Thoracic aorta (tissue), 2 donors: ENCODE results near the gene TREH. TPM values are rescaled to one million over a fixed set of nuclear protein-coding genes. Genes with fewer than 3 reads are reported as not detected.

Source experiments
- ATAC-seq: fragments of 150-250 bp; one replicate; pipeline ENCODE4 v1.8.0; 2017; ENCODE audit warnings: low read depth; ENCODE audit not compliant: insufficient number of reproducible peaks, low FRiP score
- DNase-seq: peaks from one replicate; pipeline ENCODE4 v3.0.0-alpha.2; 2020; ENCODE audit warnings: low spot score
- H3K27ac ChIP-seq, 2 donors: fragments of 200-600 bp; sonication (generic); 1 replicate in 1 of 2; 2 replicates in 1 of 2; pipeline ENCODE4 v1.5.1; 2016; ENCODE audit warnings: mild to moderate bottlenecking in 2 of 2, moderate library complexity in 2 of 2
- H3K27me3 ChIP-seq: fragments of 200-600 bp; sonication (generic); replicated peaks from 2 replicates; pipeline ENCODE4 v1.6.0; 2016; ENCODE audit warnings: mild to moderate bottlenecking; ENCODE audit not compliant: insufficient read depth
- H3K36me3 ChIP-seq: fragments of 200-600 bp; sonication (generic); one replicate; pipeline ENCODE4 v1.5.1; 2016
- H3K4me1 ChIP-seq, 2 donors: fragments of 200-600 bp; sonication (generic); 1 replicate in 1 of 2; 2 replicates in 1 of 2; pipeline versions ENCODE4 v1.5.1 to v1.6.0; 2016; ENCODE audit warnings: low read depth in 2 of 2, mild to moderate bottlenecking in 1 of 2; ENCODE audit not compliant: control insufficient read depth in 1 of 2
- H3K4me3 ChIP-seq: fragments of 200-600 bp; sonication (generic); 2 replicates; pipeline ENCODE4 v1.5.1; 2016; ENCODE audit warnings: mild to moderate bottlenecking
- H3K9me3 ChIP-seq: fragments of 200-600 bp; sonication (generic); 2 replicates; pipeline ENCODE4 v1.5.1; 2016
- total RNA-seq, 2 donors: library from RNA; depleted of rRNA; stranded (reverse); fragments of >200 nt; gene quantifications; one replicate each; pipeline versions ENCODE4 v1.1.0 to v1.2.3, GENCODE V29; 2016
- TF ChIP-seq, protein P1 (sequence below): fragments of 200-600 bp; sonication (generic); IDR thresholded peaks from one replicate; pipeline ENCODE4 v1.5.1; 2019; ENCODE audit warnings: antibody characterized with exemption

TREH gene
- total RNA-seq, 2 donors from 2014 or later = not detected

DNA sequence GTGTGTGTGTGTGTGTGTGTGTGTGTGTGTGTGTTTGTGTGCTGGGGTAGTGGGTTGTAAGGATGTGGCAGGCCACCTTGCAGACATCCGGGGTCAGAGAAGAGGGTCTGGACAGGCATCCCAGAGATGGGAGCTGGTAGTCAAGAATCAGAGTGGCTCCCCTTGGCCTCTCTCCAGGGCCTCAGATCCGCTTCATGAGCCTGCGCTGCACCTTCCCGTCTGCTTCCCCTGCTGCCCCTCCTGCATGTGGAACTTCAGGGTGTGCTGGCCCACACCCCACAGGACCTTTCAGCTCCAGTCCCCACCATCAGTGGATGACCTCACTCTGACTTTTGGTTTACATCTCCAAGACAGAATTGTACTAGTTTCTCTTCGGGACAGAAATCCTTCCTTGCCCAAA, 31.2 kb downstream of the TREH start:
- TF ChIP-seq, protein P1, sequence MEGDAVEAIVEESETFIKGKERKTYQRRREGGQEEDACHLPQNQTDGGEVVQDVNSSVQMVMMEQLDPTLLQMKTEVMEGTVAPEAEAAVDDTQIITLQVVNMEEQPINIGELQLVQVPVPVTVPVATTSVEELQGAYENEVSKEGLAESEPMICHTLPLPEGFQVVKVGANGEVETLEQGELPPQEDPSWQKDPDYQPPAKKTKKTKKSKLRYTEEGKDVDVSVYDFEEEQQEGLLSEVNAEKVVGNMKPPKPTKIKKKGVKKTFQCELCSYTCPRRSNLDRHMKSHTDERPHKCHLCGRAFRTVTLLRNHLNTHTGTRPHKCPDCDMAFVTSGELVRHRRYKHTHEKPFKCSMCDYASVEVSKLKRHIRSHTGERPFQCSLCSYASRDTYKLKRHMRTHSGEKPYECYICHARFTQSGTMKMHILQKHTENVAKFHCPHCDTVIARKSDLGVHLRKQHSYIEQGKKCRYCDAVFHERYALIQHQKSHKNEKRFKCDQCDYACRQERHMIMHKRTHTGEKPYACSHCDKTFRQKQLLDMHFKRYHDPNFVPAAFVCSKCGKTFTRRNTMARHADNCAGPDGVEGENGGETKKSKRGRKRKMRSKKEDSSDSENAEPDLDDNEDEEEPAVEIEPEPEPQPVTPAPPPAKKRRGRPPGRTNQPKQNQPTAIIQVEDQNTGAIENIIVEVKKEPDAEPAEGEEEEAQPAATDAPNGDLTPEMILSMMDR = no peak
- H3K27me3 ChIP-seq = no peaks in the 10 kb centered on the region
- ATAC-seq (no peak), DNase-seq (no peak)
- H3K4me1 ChIP-seq = peaks cover 0 to 3% of the 10 kb centered on the region in 2 donors
- no peak overlapping the region for H3K27ac ChIP-seq
- H3K36me3 ChIP-seq = peaks cover 79% of the 10 kb centered on the region
- no peaks in the 10 kb centered on the region for H3K9me3 ChIP-seq
- H3K4me3 ChIP-seq = no peak overlapping the region

DNA sequence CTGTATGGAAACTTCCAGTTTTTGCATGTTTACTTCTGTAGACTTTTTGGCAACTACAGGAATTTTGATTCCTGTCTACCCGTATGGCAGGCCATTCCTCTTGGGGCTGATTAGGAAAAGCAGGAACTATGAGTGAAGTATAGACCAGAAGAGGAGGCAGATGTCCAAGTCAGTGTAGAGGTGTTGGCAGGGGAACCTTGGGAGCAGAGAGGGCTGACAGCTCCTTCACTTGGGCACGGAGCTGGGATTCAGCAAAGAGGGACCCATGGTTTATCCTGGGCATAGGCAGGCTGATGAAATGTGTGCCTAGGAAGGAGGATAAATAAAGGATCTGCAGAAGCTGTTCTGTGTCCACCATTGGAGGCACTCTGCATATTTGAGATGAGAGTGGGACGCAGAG, 33.1 kb downstream of the TREH start:
- DNase-seq (no peak), ATAC-seq (no peak)
- H3K27me3 ChIP-seq = no peaks in the 10 kb centered on the region
- no peaks in the 10 kb centered on the region for H3K9me3 ChIP-seq
- no peak overlapping the region for H3K4me3 ChIP-seq
- peaks cover 0 to 5% of the 10 kb centered on the region in 2 donors for H3K4me1 ChIP-seq
- peaks cover 85% of the 10 kb centered on the region for H3K36me3 ChIP-seq
- H3K27ac ChIP-seq = peak overlapping the region in 1 of 2 donors; percentile 4
- TF ChIP-seq, protein P1 = no peak

DNA sequence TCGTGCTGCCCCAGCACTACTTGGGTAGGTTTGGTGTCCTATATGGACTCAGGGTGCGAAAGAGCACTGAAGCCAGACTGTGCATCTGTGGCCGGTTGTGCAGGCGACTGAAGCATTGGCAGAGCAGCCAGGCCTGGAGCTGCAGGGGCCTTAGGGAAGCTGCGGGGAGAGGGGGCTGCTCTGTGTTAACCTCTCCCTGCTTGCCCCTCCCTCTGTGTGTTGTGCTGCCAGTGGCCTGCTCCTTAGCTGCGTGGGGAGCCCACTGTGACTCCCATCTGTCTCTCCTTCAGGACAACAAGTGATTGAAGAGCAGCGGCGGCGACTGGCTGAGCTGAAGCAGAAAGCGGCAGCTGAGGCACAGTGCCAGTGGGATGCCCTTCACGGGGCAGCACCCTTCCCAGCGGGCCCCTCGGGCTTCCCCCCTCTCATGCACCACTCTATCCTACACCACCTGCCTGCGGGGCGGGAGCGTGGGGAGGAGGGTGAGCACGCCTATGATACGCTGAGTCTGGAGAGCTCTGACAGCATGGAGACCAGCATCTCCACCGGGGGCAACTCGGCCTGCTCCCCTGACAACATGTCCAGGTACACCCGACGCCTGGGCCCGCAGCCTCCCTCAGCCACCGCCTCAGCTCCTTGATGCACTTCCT, 34.3 kb downstream of the TREH start:
- DNase-seq (no peak), ATAC-seq (no peak)
- Histone ChIP-seq H3K27me3 (no peaks in the 10 kb centered on the region), H3K4me3 (no peak overlapping the region), H3K9me3 (no peaks in the 10 kb centered on the region), H3K27ac (no peak overlapping the region), H3K4me1 (peaks cover 0 to 13% of the 10 kb centered on the region in 2 donors), H3K36me3 (peaks cover 84% of the 10 kb centered on the region)
- TF ChIP-seq, protein P1 = no peak

DNA sequence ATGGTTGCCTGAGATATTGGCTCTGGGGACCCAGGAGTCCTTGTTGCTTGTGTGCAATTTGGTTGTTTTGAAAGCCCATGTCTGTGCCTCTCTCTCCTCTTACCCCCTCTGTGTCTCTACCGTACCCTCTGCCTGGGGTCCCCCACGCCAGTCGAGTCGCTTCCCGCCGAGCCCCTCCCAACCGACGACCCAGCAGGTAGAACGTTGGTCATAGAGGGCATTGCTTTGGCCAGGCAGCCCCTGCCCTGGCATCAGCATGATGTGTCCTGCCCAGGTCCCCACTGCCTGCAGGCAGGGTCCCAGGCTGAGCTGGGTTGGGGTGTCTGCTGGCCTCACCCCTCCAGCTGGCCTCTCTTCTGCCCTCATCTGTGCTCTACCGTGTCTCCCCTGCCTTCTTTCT, 35.0 kb downstream of the TREH start:
- Histone ChIP-seq H3K4me3 (no peak overlapping the region), H3K36me3 (peaks cover 81% of the 10 kb centered on the region), H3K4me1 (peaks cover 0 to 18% of the 10 kb centered on the region in 2 donors), H3K9me3 (no peaks in the 10 kb centered on the region), H3K27me3 (no peaks in the 10 kb centered on the region), H3K27ac (peak overlapping the region in 1 of 2 donors; percentile 3)
- no peak for DNase-seq
- no peak for ATAC-seq
- TF ChIP-seq, protein P1 = no peak

DNA sequence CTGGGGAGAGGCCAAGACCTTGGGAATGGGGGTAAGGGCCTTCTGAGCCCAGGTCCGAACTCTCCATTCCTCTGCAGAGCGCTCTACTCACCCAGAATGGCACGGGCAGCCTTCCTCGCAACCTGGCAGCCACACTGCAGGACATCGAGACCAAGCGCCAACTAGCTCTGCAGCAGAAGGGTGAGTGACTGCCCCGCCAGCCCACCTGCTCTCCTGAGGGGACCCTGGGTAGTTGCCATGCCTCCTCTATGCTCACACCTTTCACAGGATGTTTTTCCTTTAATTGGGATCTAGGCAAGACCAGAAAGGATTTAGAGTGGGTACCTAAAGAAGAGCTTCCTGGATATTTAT, 35.5 kb downstream of the TREH start:
- peak overlapping the region in 1 of 2 donors; percentile 3 for H3K27ac ChIP-seq
- H3K9me3 ChIP-seq = no peaks in the 10 kb centered on the region
- no peak for ATAC-seq
- TF ChIP-seq, protein P1 = no peak
- peaks cover 84% of the 10 kb centered on the region for H3K36me3 ChIP-seq
- H3K4me3 ChIP-seq = no peak overlapping the region
- no peaks in the 10 kb centered on the region for H3K27me3 ChIP-seq
- peaks cover 0 to 18% of the 10 kb centered on the region in 2 donors for H3K4me1 ChIP-seq
- DNase-seq = no peak
